Measurements from ENCODE around the gene DUSP12.

DNA sequence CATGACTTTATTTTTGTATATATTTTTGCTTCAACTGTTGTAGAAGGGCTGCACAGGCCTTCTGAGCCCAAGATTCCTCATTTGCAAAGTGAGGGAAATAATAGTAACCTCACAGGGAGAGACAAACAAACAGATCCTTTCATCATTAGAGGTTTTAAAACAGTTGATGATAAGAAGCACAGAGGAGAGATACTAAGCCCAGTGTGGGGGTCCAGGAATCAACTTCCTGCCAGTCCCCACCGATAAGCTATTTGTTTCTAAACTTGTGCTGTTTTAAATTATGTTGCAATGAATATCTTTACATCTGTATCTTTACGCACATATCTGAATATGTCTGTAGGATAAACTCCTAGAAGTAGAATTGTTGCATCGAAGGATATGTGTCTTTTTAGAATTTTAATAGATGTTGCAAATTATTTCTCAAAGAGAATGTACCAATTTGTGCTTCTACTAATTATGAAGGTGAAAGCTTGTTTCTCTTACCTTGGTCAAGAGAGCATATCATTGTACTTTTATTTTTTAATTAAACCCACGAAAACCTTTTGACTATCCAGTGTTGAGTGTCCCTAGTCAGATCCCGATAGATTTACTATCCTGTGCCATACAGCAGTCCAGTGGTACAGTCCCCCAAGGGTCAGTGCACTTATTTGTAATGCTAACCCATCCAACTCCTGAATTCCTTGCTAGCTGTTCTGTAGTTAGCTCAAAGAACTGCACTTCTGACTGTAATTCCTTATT, 17.4 kb upstream of the DUSP12 start:
- TF ChIP-seq POLR2A (IDR thresholded peaks at IDR 0.05; ENCODE audit: low read length) (no peak), GATA1 (IDR thresholded peaks at IDR 0.05; ENCODE audit: low read depth, low read length) (no peak)
